Natural killer cell treated with Interleukin-12 subunit alpha and Interleukin-12 subunit beta and Interleukin-15 and Interleukin-18, amount 100 ng/mL, for 72 hours (primary cell): Measurements from ENCODE around the gene SLC12A3. TPM values are rescaled to one million over a fixed set of nuclear protein-coding genes. Genes with fewer than 3 reads are reported as not detected.
"Not testable (repeated sequence)": the region's sequence is repeated elsewhere in the genome, so short reads cannot be mapped to it uniquely, and the experiment has no call there.

Experiments used
- ATAC-seq, 2 donors: fragments of 150-1000 bp; cut with Tn5 transposase in 1 of 2; sonication (Bioruptor Pico), chemical (Tn5 transposase) in 1 of 2; 2 replicates each; pipeline ENCODE4 v1.10.0; 2021
- DNase-seq: peaks from one replicate; pipeline ENCODE4 v3.0.0; 2022; ENCODE audit warnings: low spot score
- H3K27ac Mint-ChIP-seq, 2 donors: 1 replicate in 1 of 2; 2 replicates in 1 of 2; pipeline ENCODE4 v1.8.0; 2022; ENCODE audit warnings: mixed read lengths in 2 of 2, mild to moderate bottlenecking in 1 of 2, moderate library complexity in 1 of 2
- H3K27me3 Mint-ChIP-seq, 2 donors: 1 replicate in 1 of 2; 2 replicates in 1 of 2; pipeline ENCODE4 v1.8.0; 2022; ENCODE audit warnings: mixed read lengths in 2 of 2
- H3K36me3 Mint-ChIP-seq: one replicate; pipeline ENCODE4 v1.8.0; 2022; ENCODE audit warnings: mixed read lengths
- H3K4me1 Mint-ChIP-seq, 2 donors: 1 replicate in 1 of 2; 2 replicates in 1 of 2; pipeline ENCODE4 v1.8.0; 2022; ENCODE audit warnings: low read depth in 2 of 2, mixed read lengths in 2 of 2, mild to moderate bottlenecking in 1 of 2
- H3K4me3 Mint-ChIP-seq: one replicate; pipeline ENCODE4 v1.8.0; 2022; ENCODE audit warnings: mixed read lengths
- H3K9me3 Mint-ChIP-seq: 2 replicates; pipeline ENCODE4 v1.8.0; 2022; ENCODE audit warnings: mixed read lengths
- total RNA-seq, 2 donors: library from RNA; stranded (reverse); gene quantifications; one replicate each; pipeline ENCODE4 v1.2.3, GENCODE V29; 2022

Gene SLC12A3
- total RNA-seq, 2 donors from 2014 or later = not detected

GRCh38 chr16:56919099-56919800 lies 54.2 kb downstream of the SLC12A3 start:
- Mint-ChIP-seq H3K27me3 (peaks cover 22 to 35% of the 10 kb centered on the region in 2 donors), H3K4me1 (peaks cover 20% of the 10 kb centered on the region in 2 donors), H3K27ac (peak overlapping the region in 1 of 2 donors; percentile 68), H3K4me3 (no peak overlapping the region), H3K36me3 (no peaks in the 10 kb centered on the region), H3K9me3 (no peaks in the 10 kb centered on the region)
- ATAC-seq (no peak), DNase-seq (no peak)

GRCh38 chr16:56921571-56921970 lies 56.6 kb downstream of the SLC12A3 start:
- no peaks in the 10 kb centered on the region for H3K9me3 Mint-ChIP-seq
- H3K4me3 Mint-ChIP-seq = no peak overlapping the region
- DNase-seq = no peak
- H3K27ac Mint-ChIP-seq = no peak overlapping the region
- H3K27me3 Mint-ChIP-seq = peaks cover 16 to 33% of the 10 kb centered on the region in 2 donors
- H3K36me3 Mint-ChIP-seq = no peaks in the 10 kb centered on the region
- peaks cover 17 to 22% of the 10 kb centered on the region in 2 donors for H3K4me1 Mint-ChIP-seq
- no peak for ATAC-seq

GRCh38 chr16:56923481-56924091 lies 58.6 kb downstream of the SLC12A3 start:
- Mint-ChIP-seq H3K9me3 (no peaks in the 10 kb centered on the region), H3K27ac (no peak overlapping the region), H3K27me3 (peaks cover 16 to 27% of the 10 kb centered on the region in 2 donors), H3K4me1 (peaks cover 9% of the 10 kb centered on the region in 2 donors), H3K4me3 (no peak overlapping the region), H3K36me3 (no peaks in the 10 kb centered on the region)
- DNase-seq (no peak), ATAC-seq (no peak)

- no peak for DNase-seq
- H3K36me3 Mint-ChIP-seq = no peaks in the 10 kb centered on the region
- H3K27me3 Mint-ChIP-seq = peaks cover 0 to 8% of the 10 kb centered on the region in 2 donors
- H3K4me1 Mint-ChIP-seq = peaks cover 12 to 13% of the 10 kb centered on the region in 2 donors
- H3K4me3 Mint-ChIP-seq = no peak overlapping the region
- ATAC-seq = no peak
- H3K27ac Mint-ChIP-seq = no peak overlapping the region
- no peaks in the 10 kb centered on the region for H3K9me3 Mint-ChIP-seq
These were observed 62.5 kb downstream of the SLC12A3 start for GRCh38 chr16:56927471-56927870.

GRCh38 chr16:56929639-56930038 lies 64.6 kb downstream of the SLC12A3 start:
- Mint-ChIP-seq H3K27me3 (peaks cover 0 to 5% of the 10 kb centered on the region in 2 donors), H3K4me1 (peaks cover 23 to 29% of the 10 kb centered on the region in 2 donors), H3K4me3 (no peak overlapping the region), H3K9me3 (no peaks in the 10 kb centered on the region), H3K27ac (no peak overlapping the region), H3K36me3 (peaks cover 15% of the 10 kb centered on the region)
- no peak for DNase-seq
- no peak for ATAC-seq

- no peaks in the 10 kb centered on the region for H3K9me3 Mint-ChIP-seq
- H3K4me1 Mint-ChIP-seq = peaks cover 29 to 38% of the 10 kb centered on the region in 2 donors
- peaks cover 24% of the 10 kb centered on the region for H3K36me3 Mint-ChIP-seq
- ATAC-seq (no peak), DNase-seq (no peak)
- H3K27ac Mint-ChIP-seq = peak overlapping the region; percentile 98 to 99
- H3K4me3 Mint-ChIP-seq = peak overlapping the region; percentile 79
- H3K27me3 Mint-ChIP-seq = peaks cover 0 to 5% of the 10 kb centered on the region in 2 donors
These were observed 65.7 kb downstream of the SLC12A3 start for GRCh38 chr16:56930486-56931270.

- Mint-ChIP-seq H3K27me3 (peaks cover 0 to 3% of the 10 kb centered on the region in 2 donors), H3K4me1 (peaks cover 34 to 44% of the 10 kb centered on the region in 2 donors), H3K4me3 (peak overlapping the region; percentile 79), H3K27ac (peak overlapping the region; percentile 98 to 99), H3K9me3 (no peaks in the 10 kb centered on the region), H3K36me3 (peaks cover 30% of the 10 kb centered on the region)
- ATAC-seq = peak in 1 of 2 donors; percentile 2
- DNase-seq = no peak
These were observed 66.4 kb downstream of the SLC12A3 start for GRCh38 chr16:56931271-56931891.

- H3K27ac Mint-ChIP-seq = peak within 1 kb of the TSS; percentile 98 to 99
- peaks cover 37 to 46% of the 10 kb centered on the region in 2 donors for H3K4me1 Mint-ChIP-seq
- peak; percentile 99 for DNase-seq
- H3K27me3 Mint-ChIP-seq = no peaks in the 10 kb centered on the region
- ATAC-seq = peak; percentile 96 to 97
- H3K4me3 Mint-ChIP-seq = peak within 1 kb of the TSS; percentile 95
- no peaks in the 10 kb centered on the region for H3K9me3 Mint-ChIP-seq
- H3K36me3 Mint-ChIP-seq = peaks cover 33% of the 10 kb centered on the region
These were observed 67.1 kb downstream of the SLC12A3 start, which contains the start of gene HERPUD1 for GRCh38 chr16:56931892-56932720. TSS of gene HERPUD1 (plus strand) at chr16:56932142. CDS start at chr16:56932245, 103 bp downstream.

GRCh38 chr16:56932721-56933619 lies 68.0 kb downstream of the SLC12A3 start:
- peaks cover 39 to 55% of the 10 kb centered on the region in 2 donors for H3K4me1 Mint-ChIP-seq
- DNase-seq = peak; percentile 77
- peak; percentile 44 to 50 for ATAC-seq
- peak overlapping the region; percentile 95 for H3K4me3 Mint-ChIP-seq
- H3K27ac Mint-ChIP-seq = peak overlapping the region; percentile 98 to 99
- no peaks in the 10 kb centered on the region for H3K27me3 Mint-ChIP-seq
- H3K9me3 Mint-ChIP-seq = no peaks in the 10 kb centered on the region
- H3K36me3 Mint-ChIP-seq = peaks cover 42% of the 10 kb centered on the region

GRCh38 chr16:56933828-56934598 lies 69.0 kb downstream of the SLC12A3 start:
- H3K27me3 Mint-ChIP-seq = no peaks in the 10 kb centered on the region
- peaks cover 48 to 62% of the 10 kb centered on the region in 2 donors for H3K4me1 Mint-ChIP-seq
- DNase-seq (no peak), ATAC-seq (no peak)
- H3K9me3 Mint-ChIP-seq = no peaks in the 10 kb centered on the region
- peaks cover 52% of the 10 kb centered on the region for H3K36me3 Mint-ChIP-seq
- H3K27ac Mint-ChIP-seq = peak overlapping the region; percentile 98 to 99
- peak overlapping the region; percentile 95 for H3K4me3 Mint-ChIP-seq

- H3K9me3 Mint-ChIP-seq, ATAC-seq, H3K27me3 Mint-ChIP-seq, DNase-seq: not testable (repeated sequence)
- Mint-ChIP-seq H3K4me3 (peak overlapping the region; percentile 95), H3K27ac (peak overlapping the region; percentile 98 to 99), H3K36me3 (peaks cover 59% of the 10 kb centered on the region), H3K4me1 (peaks cover 52 to 68% of the 10 kb centered on the region in 2 donors)
These were observed 69.7 kb downstream of the SLC12A3 start for GRCh38 chr16:56934599-56935145.
